Activated CD4-positive, CD25-positive, alpha-beta regulatory T cell (primary cell): Measurements from ENCODE around the gene KIF18B.

Experiments used
- DNase-seq, 4 experiments: peaks; one replicate each; lab custom pipeline; 2025; lab: John Stamatoyannopoulos, UW

Gene KIF18B

DNA sequence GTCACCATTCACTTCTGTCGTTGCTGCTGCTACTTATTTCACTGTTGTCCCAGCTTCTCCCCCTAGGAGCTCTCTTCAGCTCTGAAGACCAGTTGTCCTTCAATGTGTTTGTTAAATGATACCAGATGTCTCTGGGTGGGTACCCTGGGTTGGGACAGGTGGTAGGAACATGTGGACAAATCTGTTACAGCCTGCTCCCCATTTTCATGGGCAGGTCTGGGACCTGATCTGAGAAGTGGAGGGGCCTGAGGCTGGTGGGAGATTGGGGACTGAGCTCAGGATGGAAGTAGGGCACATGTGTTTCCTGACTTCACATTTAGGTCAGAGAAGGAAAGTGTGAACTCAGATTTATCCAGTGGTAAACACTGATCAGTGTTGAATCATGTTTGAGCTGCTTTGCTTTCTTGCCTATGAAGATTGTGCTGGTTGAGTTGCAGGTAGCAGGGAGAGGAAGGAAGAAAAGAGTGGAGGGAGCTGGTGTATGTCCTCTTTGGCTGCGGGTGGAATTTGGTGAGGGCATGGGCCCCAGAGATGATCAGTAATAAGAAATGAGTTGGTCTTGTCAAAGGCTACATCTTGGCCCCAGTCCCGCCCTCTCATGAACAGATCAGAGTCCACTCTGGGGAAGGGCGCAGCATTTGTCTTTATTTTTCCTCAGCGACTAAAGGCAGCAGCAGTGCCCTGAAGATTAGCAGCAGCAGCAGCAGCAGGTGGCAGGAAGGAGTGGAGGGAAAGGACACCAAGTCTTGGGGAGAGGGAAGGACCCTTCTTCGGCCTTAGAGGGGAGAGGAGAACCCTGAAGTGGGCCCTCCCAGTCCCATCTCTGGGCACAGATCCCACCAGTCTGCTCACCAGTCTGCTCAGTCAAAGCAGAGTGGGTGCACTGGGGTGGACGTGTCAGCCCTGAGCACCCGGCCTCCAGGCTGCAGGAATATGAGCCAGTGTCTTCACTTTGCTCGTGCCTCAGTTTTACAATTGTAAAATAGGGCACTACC, 42.3 kb downstream of the KIF18B start:
- DNase-seq = no peak

DNA sequence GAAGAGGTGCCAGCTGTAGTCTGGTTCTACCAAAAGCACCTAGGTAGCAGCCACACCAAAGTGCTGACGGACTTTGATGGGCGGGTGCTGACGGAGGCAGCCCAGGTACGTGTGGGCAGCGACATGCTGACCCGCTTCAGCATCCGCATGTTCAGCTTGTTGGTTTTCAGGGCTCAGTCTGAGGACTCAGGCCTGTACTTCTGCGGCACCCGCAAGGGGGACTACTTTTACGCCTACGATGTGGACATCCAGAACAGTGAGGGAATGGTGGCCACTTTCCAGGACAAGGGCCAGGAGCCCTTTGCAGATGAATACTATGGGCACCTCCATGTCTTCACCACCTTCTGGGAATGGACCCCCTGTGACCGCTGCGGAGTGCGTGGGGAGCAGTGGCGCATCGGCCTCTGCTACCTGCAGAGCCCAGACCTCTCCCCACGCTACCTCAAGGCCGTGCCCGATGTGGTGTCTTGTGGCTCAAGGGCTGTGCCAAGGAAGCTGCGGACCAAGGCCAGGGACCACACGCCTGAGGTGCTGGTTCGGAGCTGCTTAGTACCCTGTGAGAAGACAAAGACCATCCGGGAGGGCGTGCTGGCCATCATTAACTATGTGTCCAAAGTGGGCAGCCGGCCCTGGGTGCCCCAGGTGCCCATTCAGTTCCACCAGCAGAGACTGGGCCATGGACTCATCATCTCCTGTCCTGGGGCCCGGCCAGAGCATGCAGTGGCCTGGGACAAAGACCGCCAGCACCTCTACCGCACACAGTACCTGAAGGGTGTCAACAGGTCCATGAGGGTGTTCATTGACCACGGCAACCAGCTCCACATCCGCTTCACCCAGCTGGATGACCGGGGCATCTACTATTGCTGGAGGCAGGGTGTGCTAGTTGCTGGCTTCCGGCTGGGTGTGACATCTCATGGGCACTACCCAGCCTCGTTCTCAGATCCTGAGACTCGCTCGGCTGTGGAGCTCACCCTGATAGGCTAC, 43.3 kb downstream of the KIF18B start:
- DNase-seq = no peak

DNA sequence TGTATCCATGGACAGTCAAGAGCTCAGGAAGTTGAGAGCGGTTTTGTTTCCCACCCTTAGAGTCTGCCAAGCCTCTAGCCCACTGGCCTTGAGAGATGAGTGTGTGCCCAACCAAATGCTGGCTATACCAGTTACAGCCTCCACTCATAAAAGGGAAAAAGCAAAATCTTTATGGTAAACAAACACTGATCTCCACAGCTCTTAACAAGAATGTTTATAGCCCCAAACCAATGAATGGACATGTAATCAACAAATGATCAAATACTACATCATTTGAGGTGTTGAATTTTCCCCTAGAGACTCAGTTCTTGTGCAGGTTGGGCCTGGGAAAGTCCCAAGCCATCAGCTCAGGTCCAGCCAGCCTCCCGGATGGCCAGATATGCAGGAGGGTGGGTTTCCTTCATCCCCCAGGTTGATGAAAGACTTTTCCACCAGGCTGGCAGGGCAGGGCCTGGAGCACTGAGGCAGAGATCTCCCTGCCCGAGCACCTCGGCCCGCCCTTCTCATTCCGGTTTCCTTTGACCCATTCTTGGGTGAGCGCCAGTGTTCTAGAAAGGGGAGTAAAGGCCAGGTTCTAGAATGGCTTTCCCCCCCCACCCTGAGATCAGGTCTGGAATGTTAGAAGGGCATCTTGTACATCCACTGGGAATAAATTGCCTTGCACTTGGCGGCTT, 44.4 kb downstream of the KIF18B start:
- no peak for DNase-seq

DNA sequence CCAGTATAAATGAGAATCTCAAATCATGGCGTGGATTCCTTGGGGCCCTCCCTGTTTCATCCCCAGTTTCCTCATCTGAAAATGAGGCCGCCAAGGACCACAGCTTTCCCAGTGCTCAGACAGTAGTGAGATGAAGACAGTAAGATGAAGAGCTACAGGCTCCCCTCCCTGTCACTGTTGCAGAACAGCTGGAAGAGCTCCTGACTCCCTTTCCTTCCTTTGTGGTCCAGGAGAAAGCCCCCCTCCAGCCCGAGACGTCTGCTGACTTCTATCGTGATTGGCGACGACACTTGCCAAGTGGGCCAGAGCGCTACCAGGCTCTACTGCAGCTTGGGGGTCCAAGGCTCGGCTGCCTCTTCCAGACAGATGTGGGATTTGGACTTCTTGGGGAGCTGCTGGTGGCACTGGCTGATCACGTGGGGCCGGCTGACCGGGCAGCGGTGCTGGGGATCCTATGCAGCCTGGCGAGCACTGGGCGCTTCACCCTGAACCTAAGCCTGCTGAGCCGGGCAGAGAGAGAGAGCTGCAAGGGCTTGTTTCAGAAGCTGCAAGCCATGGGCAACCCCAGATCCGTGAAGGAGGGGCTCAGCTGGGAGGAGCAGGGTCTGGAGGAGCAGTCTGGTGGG, 45.3 kb downstream of the KIF18B start:
- no peak for DNase-seq

DNA sequence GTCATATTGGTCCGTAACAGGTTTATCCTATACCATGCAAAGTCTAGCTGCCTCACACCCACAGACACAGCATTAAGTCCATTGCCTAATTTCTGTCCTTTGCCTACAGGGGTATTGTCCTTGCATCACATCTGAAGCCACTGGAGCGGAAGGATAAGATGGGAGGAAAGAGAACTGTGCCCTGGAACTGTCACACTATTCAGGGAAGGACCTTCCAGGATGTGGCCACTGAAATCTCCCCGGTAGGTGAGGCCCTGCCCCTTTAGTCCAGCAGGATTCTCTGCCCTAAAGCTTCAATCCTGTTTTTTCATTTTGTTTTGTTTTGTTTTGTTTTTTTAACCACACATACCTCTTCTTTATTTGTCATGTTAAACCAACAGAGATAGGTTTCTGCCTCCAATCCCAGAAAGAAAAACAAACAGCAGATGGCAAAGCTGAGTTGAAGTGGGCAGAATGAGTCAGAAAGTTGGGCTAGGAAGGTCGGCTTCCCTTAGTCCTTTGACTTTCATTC, 46.1 kb downstream of the KIF18B start:
- DNase-seq = no peak

DNA sequence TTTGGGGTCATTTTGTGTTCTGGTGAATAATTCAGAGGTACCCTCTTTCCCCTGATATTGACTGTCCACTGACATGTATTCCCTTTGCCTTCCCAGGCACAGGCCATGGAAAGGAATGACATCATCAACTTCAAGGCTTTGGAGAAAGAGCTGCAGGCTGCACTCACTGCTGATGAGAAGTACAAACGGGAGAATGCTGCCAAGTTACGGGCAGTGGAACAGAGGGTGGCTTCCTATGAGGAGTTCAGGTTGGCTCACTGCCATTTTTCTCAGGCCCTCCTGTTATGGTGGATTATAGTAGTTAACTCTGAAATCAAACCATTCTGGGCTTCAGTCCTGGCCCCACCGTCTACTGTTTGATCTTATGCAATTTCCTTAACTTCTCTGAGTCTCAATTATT, 46.7 kb downstream of the KIF18B start:
- DNase-seq = no peak

DNA sequence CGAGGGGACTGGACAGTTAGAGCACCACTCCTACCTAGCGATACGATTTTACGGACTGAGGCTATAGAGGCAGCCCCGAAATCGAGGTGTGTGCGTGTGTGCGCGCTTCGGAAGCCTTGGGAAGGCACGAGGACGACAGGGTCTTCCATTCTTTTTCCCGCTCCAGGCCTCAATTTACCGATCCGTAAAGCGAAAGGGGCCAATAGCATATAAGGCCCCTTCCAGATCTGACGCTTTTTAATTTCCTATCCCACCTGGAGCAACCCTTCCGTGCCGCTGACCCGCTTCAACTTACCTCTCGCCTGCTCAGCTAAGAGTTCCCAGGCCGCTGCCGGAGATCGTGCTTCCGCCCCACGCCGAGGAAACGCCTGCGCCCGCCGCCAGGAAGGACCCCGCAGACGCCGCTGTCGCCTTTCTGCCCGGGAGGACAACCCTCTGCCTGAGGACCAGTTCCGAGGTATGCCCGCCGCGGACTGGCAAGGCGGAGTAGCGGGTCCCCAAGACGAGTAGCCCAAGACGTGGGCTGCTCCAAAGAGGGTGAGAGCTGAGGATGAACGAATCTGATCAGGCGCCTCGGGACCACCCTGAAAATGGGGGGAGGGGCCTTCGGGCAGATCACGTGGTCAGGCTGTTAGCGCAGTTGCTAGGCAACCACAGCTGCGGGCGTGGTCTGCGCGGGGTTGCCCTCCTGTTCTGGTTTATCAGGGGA, 48.3 kb downstream of the KIF18B start, which contains the start of gene EFTUD2:
EFTUD2 (minus strand) TSS at position 372 of the 709 bp plus-strand sequence. CDS start 4,924 bp downstream, outside the sequence.
- DNase-seq = peak; percentile 91 to 97 (median 91)

DNA sequence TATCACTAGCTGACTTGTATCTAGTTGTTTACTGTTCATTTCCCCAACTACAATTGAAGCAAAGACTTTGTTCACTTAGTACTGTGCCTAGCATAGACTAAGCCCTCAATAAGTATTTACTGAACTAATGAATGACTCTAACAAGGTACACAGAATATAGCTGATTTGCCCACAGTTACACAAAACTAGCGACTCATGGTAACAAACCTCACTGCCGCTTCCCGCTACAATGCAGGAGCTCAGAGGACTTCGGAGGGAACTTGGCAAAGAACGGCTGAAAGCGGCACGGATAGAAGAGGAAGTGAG, 48.9 kb downstream of the KIF18B start:
- DNase-seq = no peak

DNA sequence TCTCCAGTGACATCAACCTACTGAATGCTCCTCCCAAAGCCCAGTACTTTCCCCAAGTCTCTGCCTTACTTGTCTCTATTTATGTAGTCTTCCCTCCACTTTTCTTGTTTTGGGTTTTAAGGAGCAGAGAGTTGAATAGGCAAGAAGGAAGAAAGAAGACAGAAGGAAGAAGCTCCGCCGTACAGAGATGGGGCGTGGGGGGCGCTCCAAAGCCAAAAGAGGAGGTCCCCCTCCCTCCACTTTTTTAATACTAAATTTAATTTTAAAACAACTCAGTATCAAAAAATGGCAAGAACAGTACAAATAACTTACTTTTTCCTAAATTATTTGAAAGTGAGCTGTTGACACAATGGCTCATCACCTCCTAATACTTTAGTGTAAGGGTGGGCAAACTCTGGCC, 52.9 kb downstream of the KIF18B start:
- DNase-seq = no peak

DNA sequence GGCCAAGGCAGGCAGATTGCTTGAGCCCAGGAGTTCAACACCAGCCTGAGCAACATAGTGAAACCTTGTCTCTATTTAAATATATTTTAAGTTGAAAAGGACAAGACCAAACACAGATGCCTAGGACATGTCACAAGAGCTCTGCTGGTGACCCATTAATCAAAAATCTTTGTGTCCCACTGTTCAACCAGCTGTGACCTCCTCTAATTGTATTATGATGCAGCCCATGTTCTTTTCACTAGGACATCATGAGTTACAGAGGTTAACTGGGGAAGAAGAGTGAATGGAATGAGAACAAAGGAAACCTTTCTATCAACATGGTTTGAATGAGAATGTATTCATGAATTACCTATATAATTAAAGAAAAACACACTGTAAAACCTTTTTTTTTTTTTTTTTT, 55.3 kb downstream of the KIF18B start:
- DNase-seq = no peak

DNA sequence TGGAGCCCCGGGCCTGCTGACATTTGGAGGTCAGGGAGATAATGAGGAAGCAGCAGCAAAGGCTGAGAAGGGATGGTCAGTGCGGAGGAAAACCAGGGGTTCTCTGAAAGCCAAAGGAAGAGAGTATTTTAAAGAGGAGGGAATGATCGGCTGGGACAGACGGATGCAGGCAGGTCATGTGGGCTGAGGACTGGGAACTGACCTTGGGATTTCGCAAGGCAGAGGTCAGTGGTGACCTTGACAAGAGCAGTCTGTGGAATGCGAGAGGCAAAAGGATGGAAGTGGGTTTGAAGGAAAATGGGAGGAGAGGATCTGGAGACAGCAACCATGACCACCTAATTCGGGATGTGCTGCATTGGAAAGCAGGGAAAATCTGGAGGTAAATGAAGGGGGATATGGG, 58.6 kb downstream of the KIF18B start:
- DNase-seq = no peak

DNA sequence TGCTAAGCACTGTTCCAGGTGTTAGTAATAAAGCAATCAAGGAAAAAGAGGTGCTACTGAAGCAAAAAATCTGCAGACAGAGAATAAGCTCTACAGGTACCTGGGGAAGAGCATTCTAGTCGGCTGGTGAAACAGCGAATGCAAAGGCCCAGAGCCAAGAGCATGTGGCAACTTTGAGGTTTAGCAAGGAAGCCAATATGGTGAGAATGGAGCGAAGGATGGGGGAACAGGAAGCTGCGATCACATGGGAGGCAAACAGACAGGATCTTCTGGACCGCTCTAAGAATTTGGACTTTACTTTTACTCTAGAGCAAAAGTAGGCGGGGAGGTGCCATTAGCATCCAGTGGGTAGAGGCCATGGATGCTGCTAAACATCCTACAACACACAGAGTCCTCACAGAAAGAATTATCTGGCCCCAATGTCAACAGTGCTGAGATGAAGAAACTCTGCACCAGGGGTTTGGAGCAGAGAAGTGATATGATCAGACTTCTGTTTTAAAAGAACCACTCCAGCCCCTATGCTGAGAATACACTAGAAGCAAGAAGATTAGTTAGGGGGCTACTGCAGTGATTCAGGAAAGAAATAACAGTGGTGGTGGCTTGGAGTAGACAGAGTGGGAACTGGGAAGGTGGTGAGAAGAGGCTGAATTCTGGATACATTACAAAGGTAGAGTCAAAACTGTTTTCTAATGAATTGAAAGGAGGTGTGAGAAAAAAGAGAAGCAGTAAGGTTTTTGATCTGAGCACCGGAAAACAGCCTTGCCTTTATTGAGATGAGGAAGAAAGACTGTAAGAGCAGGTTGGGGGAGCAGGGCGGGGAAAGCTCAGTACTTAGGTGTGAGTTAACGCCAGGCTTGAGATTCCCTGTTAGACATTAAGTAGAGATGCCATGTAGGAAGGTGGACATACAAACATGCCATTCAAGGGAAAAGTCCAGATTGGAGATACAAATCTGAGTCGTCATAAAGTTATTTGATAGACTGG, 59.3 kb downstream of the KIF18B start:
- no peak for DNase-seq

DNA sequence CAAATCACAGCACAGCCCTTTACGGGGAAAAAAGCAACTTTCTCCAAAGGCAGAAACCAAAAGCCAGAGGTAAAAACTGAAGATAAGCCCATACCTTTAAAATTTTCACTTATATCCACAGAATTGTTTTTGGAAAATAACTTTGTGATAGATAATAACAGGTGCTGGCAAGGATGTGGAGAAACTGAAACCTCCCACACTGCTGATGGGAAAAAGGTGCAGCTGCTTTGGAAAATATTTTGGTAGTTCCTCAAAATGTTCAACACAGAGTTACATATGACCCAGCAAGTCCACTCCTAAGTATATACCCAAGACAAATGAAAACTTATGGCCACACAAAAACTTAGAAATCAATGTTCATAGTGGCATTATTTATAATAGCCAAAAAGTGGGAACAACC, 60.6 kb downstream of the KIF18B start:
- no peak for DNase-seq

DNA sequence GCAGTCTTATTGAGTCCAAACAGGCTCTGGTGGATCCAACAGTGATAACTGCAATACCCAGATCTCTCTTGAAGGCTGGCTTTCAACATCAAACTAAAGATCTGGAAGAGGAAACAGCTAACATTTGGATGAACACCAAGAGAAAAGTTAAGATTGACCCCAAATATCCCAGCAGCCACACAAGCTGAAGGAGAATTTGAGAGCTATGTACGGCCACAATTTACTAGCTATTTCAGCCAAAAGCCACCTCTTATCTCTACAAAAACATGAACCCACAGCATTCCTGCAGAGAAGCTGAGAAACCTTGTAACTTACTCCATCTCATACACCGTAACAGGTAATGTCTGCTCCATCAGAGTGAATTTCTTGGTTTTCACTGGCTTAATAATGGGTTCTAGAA, 62.6 kb downstream of the KIF18B start:
- no peak for DNase-seq

DNA sequence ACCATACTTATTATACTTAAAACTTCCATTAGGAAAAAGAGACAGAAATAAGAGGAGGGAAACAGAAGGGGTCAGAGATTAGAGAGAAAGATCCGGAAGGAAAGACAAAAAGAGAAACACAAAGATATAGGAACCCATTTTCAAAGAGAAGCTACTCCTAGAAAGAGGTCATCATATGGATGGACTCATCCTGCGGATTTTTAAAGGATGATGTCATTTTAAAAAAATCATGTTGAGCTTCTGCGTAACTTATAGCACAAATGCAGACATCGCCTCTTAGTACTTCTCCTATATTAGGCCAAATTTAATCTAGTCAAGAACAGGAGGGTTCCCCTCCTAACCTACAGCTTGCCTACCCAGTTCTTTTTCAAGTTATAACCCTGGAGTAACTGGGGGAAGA, 66.4 kb downstream of the KIF18B start:
- DNase-seq = no peak

DNA sequence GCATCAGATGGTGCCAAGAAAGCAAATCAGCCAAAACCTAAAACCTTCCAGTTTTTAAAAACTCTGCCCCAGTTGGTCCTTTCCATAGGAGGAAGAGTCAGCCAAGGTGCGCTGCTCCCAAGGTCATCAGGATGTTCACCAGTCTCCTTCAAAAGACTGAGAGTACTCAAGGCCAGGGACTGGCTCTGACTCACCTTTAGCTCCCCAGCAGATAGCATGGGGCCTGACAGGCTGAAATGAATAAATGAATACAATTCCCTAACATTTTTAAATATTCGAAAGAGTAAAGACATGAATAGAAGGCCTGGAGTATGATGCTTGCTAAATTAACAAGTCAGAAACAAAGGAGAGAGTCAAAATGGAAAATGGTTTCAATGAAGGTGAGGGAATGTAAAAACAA, 67.5 kb downstream of the KIF18B start:
- DNase-seq = no peak

DNA sequence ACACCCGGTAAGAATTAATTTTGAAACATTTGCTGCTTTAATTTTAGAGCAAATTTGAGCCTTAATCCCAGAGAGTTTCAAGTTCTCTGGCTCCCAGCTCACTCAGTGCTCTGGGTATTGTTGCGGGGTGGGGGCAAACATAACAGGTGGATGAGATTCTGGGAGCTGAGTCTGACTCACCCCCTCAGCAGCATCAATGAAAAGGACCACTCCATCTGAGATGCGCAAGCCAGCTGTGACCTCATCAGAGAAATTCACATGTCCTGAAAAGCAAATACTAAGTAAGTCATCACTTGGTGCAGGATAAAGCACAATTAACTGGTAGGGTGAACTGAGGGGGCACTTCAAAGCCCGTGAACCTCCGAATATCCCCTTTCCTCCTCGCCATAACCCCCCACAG, 68.2 kb downstream of the KIF18B start:
- DNase-seq = no peak

DNA sequence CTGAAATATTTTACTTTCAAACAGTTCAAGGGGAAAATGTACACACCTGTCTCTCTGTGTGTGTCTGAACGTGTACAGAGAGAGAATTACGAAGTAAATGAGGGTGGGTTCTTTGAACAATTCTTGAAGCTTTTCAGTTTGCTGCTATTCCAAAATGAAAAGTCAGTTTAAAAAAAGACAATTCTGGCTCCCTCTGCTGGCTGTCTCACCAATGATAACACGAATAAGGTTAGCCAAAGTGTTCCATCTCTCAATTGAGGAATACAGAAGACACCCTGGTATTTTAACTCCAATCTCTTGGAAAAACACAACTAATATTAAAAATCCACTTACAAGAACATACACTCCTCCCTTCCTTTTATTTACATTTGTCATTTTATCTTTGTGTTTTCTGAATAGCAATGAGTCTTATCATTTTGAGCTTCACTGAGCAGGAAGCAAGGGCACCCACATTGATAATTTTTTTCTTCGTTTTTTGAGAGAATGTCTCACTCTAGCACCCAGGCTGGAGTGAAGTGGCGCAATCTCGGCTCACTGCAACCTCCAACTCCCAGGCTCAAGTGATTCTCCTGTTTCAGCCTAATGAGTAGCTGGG, 68.8 kb downstream of the KIF18B start:
- no peak for DNase-seq

DNA sequence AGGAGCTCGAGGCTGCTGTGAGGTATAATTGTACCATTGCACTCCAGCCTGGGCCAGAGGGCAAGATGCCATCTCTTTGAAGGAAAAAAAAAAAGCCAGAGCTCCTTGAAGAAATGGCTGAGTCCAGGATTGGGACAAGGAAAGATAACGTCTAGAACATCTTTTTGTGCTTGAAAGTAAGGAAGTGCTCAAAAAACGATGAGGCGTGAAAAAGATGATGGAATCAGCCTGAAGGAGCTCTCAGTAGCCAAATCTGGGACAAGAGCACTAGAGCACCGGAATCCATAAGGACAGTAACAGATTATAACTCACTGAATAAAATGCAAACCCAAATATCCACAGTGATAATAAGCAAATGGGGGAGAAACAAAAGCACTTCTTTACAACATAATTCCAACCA, 70.5 kb downstream of the KIF18B start:
- DNase-seq = no peak
